ENCODE measurements around the gene SVBP. TPM values are rescaled to one million over a fixed set of nuclear protein-coding genes. Genes with fewer than 3 reads are reported as not detected.
"Not testable (repeated sequence)": the region's sequence is repeated elsewhere in the genome, so short reads cannot be mapped to it uniquely, and the experiment has no call there.

Gene SVBP
- total and polyA plus RNA-seq, 10 donors, result 15.1 to 41.7 (median 21.7) TPM

DNA sequence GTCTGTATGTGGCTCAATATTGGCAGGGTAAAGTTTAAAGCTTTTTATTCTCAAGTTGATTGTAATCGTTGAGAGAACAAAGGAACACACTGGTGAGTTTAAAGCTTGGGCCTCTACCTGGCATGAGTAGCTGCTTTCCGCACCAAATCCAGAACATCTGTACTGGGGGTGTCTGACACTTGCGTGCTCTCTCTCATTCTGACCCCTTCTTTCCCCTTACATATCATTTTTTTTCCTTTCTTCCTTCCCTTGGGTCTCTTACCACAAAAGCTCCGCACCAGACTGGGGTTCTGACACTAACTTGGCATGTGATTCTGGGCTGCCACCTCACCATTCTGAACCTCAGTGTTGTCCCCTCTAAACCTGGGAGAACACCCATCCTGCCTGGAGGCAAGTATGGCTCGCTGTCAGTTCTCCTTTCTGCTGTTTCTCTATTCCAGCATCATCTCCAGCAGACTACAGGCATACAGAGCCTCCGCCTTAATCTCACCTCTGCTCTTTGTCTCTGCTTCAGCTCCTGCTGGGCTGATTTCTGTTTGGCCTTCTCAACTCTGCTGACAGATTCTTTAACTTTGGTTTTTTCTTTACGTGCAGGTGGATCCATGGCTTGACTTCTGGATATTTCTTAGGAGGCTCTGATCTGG lies 1.1 kb downstream of the SVBP start:
- Histone ChIP-seq H3K4me3 (peak overlapping the region; percentile 56 to 79 (median 66)), H3K9me3 (no peaks in the 10 kb centered on the region), H3K36me3 (peaks cover 0 to 19% (median 0%) of the 10 kb centered on the region in 6 donors), H3K4me1 (peaks cover 20 to 40% (median 26%) of the 10 kb centered on the region in 6 donors), H3K27me3 (replicated peaks in 1 of 7) (no peaks in the 10 kb centered on the region), H3K27ac (peak overlapping the region; percentile 91 to 98 (median 96))
- no peak for DNase-seq
- 28 to 35% (median 29%) methylated on average over 7 of the region's 7 CpGs for WGBS, 5 donors
- TF ChIP-seq POLR2AphosphoS5 (IDR thresholded peaks at IDR 0.05) (no peak), POLR2A (IDR thresholded peaks at IDR 0.05) (no peak)
- TF ChIP-seq, protein P1, sequence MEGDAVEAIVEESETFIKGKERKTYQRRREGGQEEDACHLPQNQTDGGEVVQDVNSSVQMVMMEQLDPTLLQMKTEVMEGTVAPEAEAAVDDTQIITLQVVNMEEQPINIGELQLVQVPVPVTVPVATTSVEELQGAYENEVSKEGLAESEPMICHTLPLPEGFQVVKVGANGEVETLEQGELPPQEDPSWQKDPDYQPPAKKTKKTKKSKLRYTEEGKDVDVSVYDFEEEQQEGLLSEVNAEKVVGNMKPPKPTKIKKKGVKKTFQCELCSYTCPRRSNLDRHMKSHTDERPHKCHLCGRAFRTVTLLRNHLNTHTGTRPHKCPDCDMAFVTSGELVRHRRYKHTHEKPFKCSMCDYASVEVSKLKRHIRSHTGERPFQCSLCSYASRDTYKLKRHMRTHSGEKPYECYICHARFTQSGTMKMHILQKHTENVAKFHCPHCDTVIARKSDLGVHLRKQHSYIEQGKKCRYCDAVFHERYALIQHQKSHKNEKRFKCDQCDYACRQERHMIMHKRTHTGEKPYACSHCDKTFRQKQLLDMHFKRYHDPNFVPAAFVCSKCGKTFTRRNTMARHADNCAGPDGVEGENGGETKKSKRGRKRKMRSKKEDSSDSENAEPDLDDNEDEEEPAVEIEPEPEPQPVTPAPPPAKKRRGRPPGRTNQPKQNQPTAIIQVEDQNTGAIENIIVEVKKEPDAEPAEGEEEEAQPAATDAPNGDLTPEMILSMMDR (IDR thresholded peaks at IDR 0.05 in 8 of 11, conservative IDR thresholded peaks at IDR 0.05 in 3 of 11), result no peak
- intact Hi-C loops (cut with DNase I; ENCODE audit: low total_unique reads), result no loop called here

DNA sequence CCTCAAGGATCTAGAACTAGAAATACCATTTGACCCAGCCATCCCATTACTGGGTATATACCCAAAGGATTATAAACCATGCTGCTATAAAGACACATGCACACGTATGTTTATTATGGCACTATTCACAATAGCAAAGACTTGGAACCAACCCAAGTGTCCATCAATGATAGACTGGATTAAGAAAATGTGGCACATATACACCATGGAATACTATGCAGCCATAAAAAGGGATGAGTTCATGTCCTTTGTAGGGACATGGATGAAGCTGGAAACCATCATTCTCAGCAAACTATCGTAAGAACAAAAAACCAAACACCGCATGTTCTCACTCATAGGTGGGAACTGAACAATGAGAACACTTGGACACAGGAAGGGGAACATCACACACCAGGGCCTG lies 2.4 kb downstream of the SVBP start:
- intact Hi-C loops (cut with DNase I; ENCODE audit: low total_unique reads); DNase-seq; H3K9me3 ChIP-seq; H3K27ac ChIP-seq; H3K27me3 ChIP-seq (replicated peaks in 1 of 7); H3K4me3 ChIP-seq: not testable (repeated sequence)
- Histone ChIP-seq H3K4me1 (peaks cover 20 to 35% (median 24%) of the 10 kb centered on the region in 6 donors), H3K36me3 (peaks cover 0 to 28% (median 3%) of the 10 kb centered on the region in 6 donors)
- 83 to 100% (median 96%) methylated on average over 2 to 3 of the region's 3 CpGs for WGBS, 5 donors

DNA sequence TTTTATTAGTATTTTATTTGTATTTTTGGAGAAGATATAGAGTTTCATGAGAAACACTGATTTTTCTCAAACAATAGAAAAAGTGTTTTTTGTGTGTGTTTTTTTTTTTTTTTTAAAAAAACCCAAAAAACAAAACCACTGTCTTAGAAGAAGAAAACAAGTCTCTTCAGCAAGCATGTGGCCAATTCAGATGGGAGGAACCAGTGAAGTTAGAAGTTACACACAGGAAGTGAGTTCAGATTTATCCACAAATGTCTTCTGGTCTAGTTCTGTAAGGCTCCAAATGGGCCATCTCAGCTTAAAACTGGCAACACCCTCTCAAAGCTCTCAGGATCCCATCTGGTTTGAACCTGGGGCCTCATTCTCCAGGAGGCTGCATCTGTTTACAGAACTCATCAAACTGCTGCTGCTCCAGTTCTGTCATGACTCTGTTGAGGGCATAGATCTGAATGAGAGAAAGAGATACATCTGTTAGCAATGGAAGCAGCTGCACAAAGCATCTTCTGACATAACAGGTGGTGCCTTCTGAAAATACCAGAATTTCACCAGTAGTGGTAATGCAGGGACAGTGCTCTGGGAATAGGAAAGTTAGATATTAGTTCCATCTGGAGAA lies 10.0 kb downstream of the SVBP start:
- Histone ChIP-seq H3K9me3 (peaks cover 0 to 8% (median 0%) of the 10 kb centered on the region in 8 donors), H3K27me3 (replicated peaks in 1 of 7) (no peaks in the 10 kb centered on the region), H3K36me3 (peaks cover 0 to 42% (median 12%) of the 10 kb centered on the region in 6 donors), H3K4me1 (no peaks in the 10 kb centered on the region), H3K4me3 (no peak overlapping the region), H3K27ac (no peak overlapping the region)
- TF ChIP-seq POLR2A (IDR thresholded peaks at IDR 0.05) (no peak), POLR2AphosphoS5 (IDR thresholded peaks at IDR 0.05) (no peak)
- TF ChIP-seq, protein P1 (IDR thresholded peaks at IDR 0.05 in 8 of 11, conservative IDR thresholded peaks at IDR 0.05 in 3 of 11), result no peak
- intact Hi-C loops (cut with DNase I; ENCODE audit: low total_unique reads), result no loop called here
- DNase-seq, result no peak

DNA sequence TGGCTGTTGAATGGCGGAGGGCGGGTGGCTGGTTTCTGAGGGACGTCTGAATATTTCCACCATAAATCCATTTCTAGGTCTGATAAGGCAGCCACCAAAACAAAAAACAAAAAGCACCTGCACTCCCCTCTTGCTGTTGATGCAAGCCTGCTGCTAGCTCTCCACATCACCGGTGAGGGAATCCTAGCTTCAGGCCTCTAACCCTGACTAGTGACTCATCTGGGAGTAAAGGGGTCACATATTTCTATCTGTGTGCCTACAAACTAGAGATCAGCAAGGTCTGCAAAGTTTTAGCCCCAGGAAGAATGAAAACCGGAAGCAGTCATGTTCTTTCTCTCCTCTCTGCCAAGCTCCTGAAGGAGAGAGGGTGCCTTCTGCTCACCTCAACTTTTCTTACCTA lies 10.6 kb downstream of the SVBP start:
- no peaks in the 10 kb centered on the region for H3K27me3 ChIP-seq (replicated peaks in 1 of 7)
- DNase-seq, result no peak
- H3K4me1 ChIP-seq, result no peaks in the 10 kb centered on the region
- peaks cover 0 to 8% (median 0%) of the 10 kb centered on the region in 8 donors for H3K9me3 ChIP-seq
- intact Hi-C loops (cut with DNase I; ENCODE audit: low total_unique reads), result no loop called here
- no peak overlapping the region for H3K4me3 ChIP-seq
- no peak for TF ChIP-seq POLR2A (IDR thresholded peaks at IDR 0.05)
- TF ChIP-seq, protein P1 (IDR thresholded peaks at IDR 0.05 in 8 of 11, conservative IDR thresholded peaks at IDR 0.05 in 3 of 11), result no peak
- no peak for TF ChIP-seq POLR2AphosphoS5 (IDR thresholded peaks at IDR 0.05)
- peaks cover 0 to 42% (median 12%) of the 10 kb centered on the region in 6 donors for H3K36me3 ChIP-seq
- no peak overlapping the region for H3K27ac ChIP-seq
- WGBS, 5 donors, result 91 to 96% (median 93%) methylated on average over 5 of the region's 5 CpGs

Measured in spleen (tissue), 11 donors.